ENCODE data around the gene S100B.

S100B gene

DNA sequence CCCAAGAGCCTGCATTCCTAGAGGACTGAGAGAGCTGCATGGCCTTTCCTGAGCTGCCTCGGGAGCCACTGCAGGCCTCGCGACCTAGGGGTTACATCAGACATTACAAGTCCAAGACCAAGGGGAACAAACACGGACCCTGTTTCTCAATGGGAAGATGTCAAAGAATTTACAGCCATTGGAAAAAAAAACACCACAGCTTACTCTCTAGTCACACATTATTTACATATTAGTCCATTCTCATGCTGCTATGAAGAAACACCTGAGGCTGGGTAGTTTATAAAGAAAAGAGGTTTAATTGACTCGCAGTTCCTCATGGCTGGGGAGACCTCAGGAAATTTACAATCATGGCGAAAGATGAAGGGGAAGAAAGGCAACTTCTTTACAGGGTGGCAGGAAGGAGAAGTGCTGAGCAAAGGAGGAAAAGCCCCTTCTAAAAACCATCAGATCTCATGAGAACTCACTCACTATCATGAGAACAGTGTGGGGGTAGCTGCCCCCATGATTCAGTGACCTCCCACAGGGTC is 22.2 kb upstream of the S100B start:
- no peak for DNase-seq

GRCh38 chr21:46626536-46626935 is 21.7 kb upstream of the S100B start:
- no peak for DNase-seq

DNA sequence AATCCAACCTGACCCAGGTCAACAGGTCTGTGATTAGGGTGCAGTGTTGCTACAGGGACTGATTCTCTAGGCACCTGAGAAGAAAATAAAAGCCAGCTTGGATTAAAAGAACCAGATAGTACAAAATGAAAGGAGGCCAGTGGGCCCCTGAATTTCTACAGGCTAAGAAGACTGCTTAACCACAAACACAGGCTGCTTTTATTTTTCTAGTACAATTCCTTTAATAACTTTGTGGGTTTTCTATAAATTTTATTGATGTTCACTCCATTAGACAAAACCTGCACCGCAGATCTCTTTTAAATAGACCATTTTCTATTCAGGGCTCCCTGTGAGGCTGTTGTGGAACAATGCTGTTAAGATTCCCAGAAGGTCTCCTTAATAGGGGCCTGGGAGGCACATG is 20.9 kb upstream of the S100B start:
- no peak for DNase-seq

- DNase-seq, result no peak
These were observed 19.2 kb upstream of the S100B start for GRCh38 chr21:46624050-46624449.

- no peak for DNase-seq
These were observed 17.3 kb upstream of the S100B start for GRCh38 chr21:46622226-46622625.

GRCh38 chr21:46621457-46622182 is 16.7 kb upstream of the S100B start:
- DNase-seq, result no peak

- DNase-seq, result no peak
These were observed 16.0 kb upstream of the S100B start for GRCh38 chr21:46620846-46621245.

DNA sequence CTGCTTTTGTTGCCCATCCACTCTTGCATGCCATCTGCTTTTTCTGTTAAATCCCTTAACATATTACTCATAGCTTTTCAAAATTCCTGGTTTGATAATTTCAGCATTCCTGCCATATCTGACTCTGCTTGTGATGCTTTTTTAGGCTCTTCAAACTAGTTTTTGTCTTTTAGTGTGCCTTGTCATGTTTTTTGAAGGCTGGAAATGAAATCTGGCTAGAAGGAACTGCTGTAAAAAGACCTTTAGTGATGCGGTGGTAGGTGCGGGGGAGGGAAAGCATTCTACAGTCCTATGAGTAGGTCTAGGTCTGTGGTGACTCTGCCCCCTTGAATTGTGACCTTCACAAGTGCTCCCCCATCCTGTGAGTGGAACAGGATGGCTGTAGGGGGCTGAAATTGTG is 15.0 kb upstream of the S100B start:
- no peak for DNase-seq

GRCh38 chr21:46618738-46619379 is 14.0 kb upstream of the S100B start:
- DNase-seq, result no peak

GRCh38 chr21:46617267-46618051 is 12.6 kb upstream of the S100B start:
- DNase-seq, result no peak

DNA sequence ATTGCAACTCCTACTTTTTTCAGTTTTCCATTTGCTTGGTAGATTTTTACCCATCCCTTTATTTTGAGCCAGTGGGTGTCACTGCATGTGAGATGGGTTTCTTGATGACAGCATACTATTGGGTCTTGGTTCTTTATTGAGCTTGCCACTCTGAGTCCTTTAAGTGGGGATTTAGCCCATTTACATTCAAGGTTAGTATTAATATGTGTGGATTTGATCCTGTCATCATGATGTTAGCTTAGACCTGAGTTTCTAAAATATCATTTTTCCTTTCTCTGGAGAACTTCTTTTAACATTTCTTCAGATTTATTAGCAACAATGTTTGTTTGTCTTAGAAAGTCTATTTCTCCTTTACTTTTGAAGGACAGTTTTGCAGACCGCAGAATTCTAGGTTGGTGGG is 11.8 kb upstream of the S100B start:
- no peak for DNase-seq

DNA sequence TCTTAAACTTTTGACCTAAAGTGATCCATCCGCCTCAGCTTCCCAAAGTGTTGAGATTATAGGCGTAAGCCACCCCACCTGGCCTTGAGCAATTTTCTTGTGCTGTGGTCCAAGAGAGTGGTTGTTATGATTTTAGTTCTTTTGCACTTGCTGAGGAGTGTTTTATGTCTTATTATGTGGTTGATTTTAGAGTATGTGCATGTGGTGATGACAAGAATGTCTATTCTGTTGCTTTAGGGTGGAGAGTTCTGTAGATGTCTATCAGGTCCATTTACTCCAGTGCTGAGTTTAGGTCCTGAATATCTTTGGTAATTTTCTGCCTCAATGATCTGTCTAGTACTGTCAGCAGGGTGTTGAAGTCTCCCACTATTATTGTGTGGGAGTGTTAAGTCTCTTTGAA is 11.2 kb upstream of the S100B start:
- no peak for DNase-seq

DNA sequence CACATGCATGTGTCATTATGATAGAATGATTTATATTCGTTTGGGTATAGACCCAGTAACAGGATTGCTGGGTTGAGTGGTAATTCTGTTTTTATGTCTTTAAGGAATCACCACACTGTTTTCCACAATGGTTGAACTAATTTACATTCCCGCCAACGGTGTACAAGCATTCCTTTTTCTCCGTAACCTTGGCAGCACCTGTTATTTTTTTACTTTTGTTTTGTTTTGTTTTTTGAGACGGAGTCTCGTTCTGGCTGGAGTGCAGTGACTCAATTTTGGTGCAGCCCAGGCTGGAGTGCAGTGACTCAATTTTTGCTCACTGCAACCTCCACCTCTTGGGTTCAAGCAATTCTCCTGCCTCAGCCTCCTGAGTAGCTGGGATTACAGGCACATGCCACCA is 8.5 kb upstream of the S100B start:
- no peak for DNase-seq

- DNase-seq, result no peak
These were observed 5.3 kb upstream of the S100B start for GRCh38 chr21:46610018-46610701.

DNA sequence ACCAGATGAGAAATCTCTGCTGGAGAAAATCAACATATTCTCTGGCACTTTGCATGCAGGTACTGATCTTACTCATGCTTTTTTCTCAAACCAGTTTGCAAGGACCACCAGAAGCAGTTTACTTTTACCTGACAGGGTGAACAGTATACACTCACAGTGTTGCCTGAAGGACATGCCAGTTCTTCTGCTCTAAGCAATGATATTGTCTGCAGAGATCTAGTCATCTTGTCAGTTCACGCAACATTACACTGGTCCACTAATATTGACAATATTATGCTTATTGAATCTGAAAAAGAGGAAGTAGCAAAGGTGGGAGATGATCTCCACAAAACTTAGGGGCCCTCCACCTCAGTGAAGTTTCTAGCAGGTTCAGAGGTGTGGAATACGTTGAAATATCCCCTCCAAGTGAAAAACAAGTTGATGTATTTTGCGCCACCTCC is 3.8 kb upstream of the S100B start:
- DNase-seq, result no peak

GRCh38 chr21:46607636-46608035 is 2.8 kb upstream of the S100B start:
- no peak for DNase-seq

GRCh38 chr21:46606427-46606813 is 1.5 kb upstream of the S100B start:
- DNase-seq, result no peak

DNA sequence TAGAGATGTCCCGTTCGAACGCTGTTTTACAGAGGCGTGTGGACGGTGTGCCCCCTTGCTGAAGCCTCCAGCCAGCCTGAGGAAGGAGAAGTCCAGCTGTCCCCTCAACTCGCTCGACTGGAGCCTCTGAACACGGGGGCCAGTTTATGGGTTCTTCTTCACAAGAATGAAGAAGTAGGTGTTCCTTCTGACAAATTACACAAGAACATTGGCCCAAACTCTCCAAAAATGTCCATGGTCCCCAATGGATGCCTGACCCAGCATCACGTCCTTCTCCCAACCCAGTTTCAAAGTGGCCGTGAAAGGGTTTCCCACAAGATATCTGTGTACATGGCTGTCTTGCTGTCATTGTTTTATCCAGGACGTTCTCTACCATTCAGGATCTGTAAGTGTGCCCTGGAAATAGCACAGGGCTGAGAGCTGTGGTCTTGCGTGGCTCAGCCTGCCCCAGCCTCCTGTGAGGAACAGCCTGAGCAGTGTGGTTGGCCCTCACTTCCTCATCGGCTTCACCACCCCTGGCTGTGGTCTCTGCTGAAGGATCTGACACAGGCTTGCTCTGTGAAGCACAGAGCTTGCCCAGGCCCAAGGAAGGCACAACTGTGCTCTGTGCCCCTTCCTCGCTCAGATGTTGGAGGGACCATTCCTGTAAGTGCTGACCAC is 1.0 kb upstream of the S100B start:
- no peak for DNase-seq

DNA sequence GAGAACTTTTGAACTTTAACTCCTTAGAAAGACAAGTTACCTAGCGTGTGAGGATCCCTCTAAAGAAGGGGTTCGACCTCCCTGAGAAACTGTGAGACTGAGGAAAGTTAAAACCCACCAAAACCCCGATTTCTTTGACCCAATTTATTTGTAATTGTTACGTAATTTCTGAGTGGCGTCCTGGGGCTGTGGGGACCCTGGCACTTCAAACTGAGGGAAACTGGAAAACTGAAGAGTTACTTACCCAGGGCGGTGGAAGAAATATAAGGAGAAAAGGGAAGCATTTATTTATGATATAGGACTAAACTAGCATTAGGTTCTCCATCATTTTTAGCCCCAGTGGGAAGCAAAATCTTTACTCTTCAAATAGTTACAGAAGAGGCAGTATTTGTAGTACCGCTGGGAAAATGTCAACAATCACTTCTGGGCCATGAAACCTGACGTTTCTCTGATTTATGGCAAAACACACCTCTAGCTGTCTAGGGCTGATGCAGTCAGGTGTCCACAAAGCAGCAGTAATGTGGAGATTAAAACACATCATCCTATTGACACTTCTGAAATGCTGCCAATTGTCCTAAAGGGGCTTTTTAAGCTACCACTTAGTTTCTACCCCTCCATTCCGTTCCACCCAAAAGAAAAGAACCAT is 430 bp downstream of the S100B start:
- no peak for DNase-seq

GRCh38 chr21:46603228-46603627 is 1.7 kb downstream of the S100B start:
- DNase-seq, result no peak

- DNase-seq, result no peak
These were observed 3.9 kb downstream of the S100B start for GRCh38 chr21:46600978-46601377.

- no peak for DNase-seq
These were observed 4.6 kb downstream of the S100B start for GRCh38 chr21:46600305-46600704.

All from NCI-H1694 (cell line).